A549 (cell line): ENCODE data around the gene ARHGEF1.

Experiments used
- BHLHE40 ChIP-seq: IDR thresholded peaks from 2 replicates; pipeline ENCODE4 v1.6.1; 2012; ENCODE audit warnings: low read depth, low read length, inconsistent platforms
- CHD2 ChIP-seq: fragments of 150-350 bp; IDR thresholded peaks from 2 replicates; pipeline ENCODE4 v1.6.1; 2014; ENCODE audit warnings: low read length; ENCODE audit not compliant: partially characterized antibody
- CTCF ChIP-seq: fragments of >200 bp; sonication (Bioruptor Twin); formaldehyde crosslinking; IDR thresholded peaks from 3 replicates; pipeline ENCODE4 v1.5.1; 2016
- ESRRA ChIP-seq: fragments of 150-350 bp; IDR thresholded peaks from 2 replicates; pipeline ENCODE4 v1.6.1; 2014; ENCODE audit warnings: mild to moderate bottlenecking, low read length, borderline replicate concordance
- FOSL2 ChIP-seq, 2 experiments: fragments of 450-650 bp in 1 of 2; fragments of >200 bp in 1 of 2; sonication (Bioruptor Twin) in 1 of 2; formaldehyde crosslinking; IDR thresholded peaks; 2 replicates each; pipeline versions ENCODE4 v1.5.0 to v1.6.1; 2016 to 2020; ENCODE audit warnings: mild to moderate bottlenecking in 1 of 2, moderate library complexity in 1 of 2
- MAX ChIP-seq: IDR thresholded peaks from 2 replicates; pipeline ENCODE4 v1.6.1; 2012
- PBX3 ChIP-seq: IDR thresholded peaks from 2 replicates; pipeline ENCODE4 v1.6.1; 2012
- PHF8 ChIP-seq: fragments of 200-600 bp; sonication (generic); IDR thresholded peaks from 2 replicates; pipeline ENCODE4 v1.6.1; 2016; ENCODE audit warnings: low read depth, mild to moderate bottlenecking, antibody characterized with exemption, moderate library complexity, borderline replicate concordance
- POLR2A ChIP-seq: IDR thresholded peaks from 2 replicates; pipeline ENCODE4 v1.6.1; 2012; ENCODE audit warnings: mild to moderate bottlenecking, low read length
- RAD21 ChIP-seq, 2 experiments: fragments of >200 bp in 1 of 2; sonication (Bioruptor Twin) in 1 of 2; formaldehyde crosslinking in 1 of 2; IDR thresholded peaks in 1 of 2; conservative IDR thresholded peaks in 1 of 2; 2 replicates in 1 of 2; 3 replicates in 1 of 2; pipeline ENCODE4 v1.6.1; 2012 to 2018; ENCODE audit warnings: inconsistent platforms in 1 of 2
- REST ChIP-seq: fragments of 200-600 bp; sonication (generic); IDR thresholded peaks from 2 replicates; pipeline ENCODE4 v1.6.1; 2016; ENCODE audit warnings: antibody characterized with exemption, mild to moderate bottlenecking, moderate library complexity
- SREBF2 ChIP-seq: fragments of 450-650 bp; IDR thresholded peaks from 2 replicates; pipeline ENCODE4 v1.6.1; 2014; ENCODE audit warnings: mild to moderate bottlenecking, moderate library complexity

- TF ChIP-seq PHF8, result no peak
- TF ChIP-seq POLR2A, result no peak
- no peak for TF ChIP-seq FOSL2 (IDR thresholded peaks at IDR 0.05)
- no peak for TF ChIP-seq FOSL2 (CRISPR knock-in tag; IDR thresholded peaks at IDR 0.05)
- TF ChIP-seq BHLHE40, result no peak
- TF ChIP-seq CTCF, result no peak
- no peak for TF ChIP-seq RAD21 (conservative IDR thresholded peaks at IDR 0.05 in 1 of 2, IDR thresholded peaks at IDR 0.05 in 1 of 2)
- TF ChIP-seq REST, result no peak
- TF ChIP-seq CHD2, result no peak
- TF ChIP-seq SREBF2, result no peak
- TF ChIP-seq MAX, result no peak
- TF ChIP-seq ESRRA, result no peak
- TF ChIP-seq PBX3, result no peak
Observed at GRCh38 chr19:41897181-41897580, 14.2 kb downstream of the ARHGEF1 start.
